Parathyroid adenoma (tissue), 2 donors: ENCODE results near the gene MCC.

ENCODE experiments used
- H2AFZ ChIP-seq: fragments of 300-600 bp; sonication (generic); one replicate; pipeline ENCODE4 v1.7.0; 2017; ENCODE audit warnings: antibody characterized with exemption, mild to moderate bottlenecking
- H3K27ac ChIP-seq: fragments of 300-600 bp; sonication (generic); one replicate; pipeline ENCODE4 v1.7.0; 2017
- H3K27me3 ChIP-seq: fragments of 300-600 bp; sonication (generic); one replicate; pipeline ENCODE4 v1.7.0; 2017; ENCODE audit warnings: low read length; ENCODE audit not compliant: control insufficient read depth, insufficient read depth
- H3K36me3 ChIP-seq: fragments of 300-600 bp; sonication (generic); one replicate; pipeline ENCODE4 v1.7.0; 2017; ENCODE audit warnings: low read length; ENCODE audit not compliant: control insufficient read depth, insufficient read depth
- H3K4me1 ChIP-seq: fragments of 300-600 bp; sonication (generic); one replicate; pipeline ENCODE4 v1.7.0; 2017; ENCODE audit warnings: control low read depth
- H3K4me2 ChIP-seq: fragments of 300-600 bp; sonication (generic); one replicate; pipeline ENCODE4 v1.7.0; 2017; ENCODE audit warnings: low read length
- H3K4me3 ChIP-seq: fragments of 300-600 bp; sonication (generic); one replicate; pipeline ENCODE4 v1.7.0; 2017; ENCODE audit warnings: low read depth, low read length
- H3K79me2 ChIP-seq: fragments of 300-600 bp; sonication (generic); one replicate; pipeline ENCODE4 v1.7.0; 2017; ENCODE audit warnings: control low read depth
- H3K9ac ChIP-seq: fragments of 300-600 bp; sonication (generic); one replicate; pipeline ENCODE4 v1.7.0; 2017; ENCODE audit warnings: mild to moderate bottlenecking
- H3K9me3 ChIP-seq: fragments of 300-600 bp; sonication (generic); one replicate; pipeline ENCODE4 v1.7.0; 2017; ENCODE audit warnings: low read length; ENCODE audit not compliant: control insufficient read depth
- TF ChIP-seq, protein P1 (sequence below): fragments of 300-600 bp; sonication (generic); IDR thresholded peaks from one replicate; pipeline ENCODE4 v1.7.0; 2017; ENCODE audit warnings: antibody characterized with exemption, mild to moderate bottlenecking
- donor health status: primary hyperparathyroidism.

Gene MCC

GRCh38 chr5:113451797-113452196 lies 36.5 kb downstream of the MCC start:
- peaks cover 3% of the 10 kb centered on the region for H3K4me1 ChIP-seq
- no peaks in the 10 kb centered on the region for H3K36me3 ChIP-seq

GRCh38 chr5:113450929-113451328 lies 37.3 kb downstream of the MCC start:
- TF ChIP-seq, protein P1, sequence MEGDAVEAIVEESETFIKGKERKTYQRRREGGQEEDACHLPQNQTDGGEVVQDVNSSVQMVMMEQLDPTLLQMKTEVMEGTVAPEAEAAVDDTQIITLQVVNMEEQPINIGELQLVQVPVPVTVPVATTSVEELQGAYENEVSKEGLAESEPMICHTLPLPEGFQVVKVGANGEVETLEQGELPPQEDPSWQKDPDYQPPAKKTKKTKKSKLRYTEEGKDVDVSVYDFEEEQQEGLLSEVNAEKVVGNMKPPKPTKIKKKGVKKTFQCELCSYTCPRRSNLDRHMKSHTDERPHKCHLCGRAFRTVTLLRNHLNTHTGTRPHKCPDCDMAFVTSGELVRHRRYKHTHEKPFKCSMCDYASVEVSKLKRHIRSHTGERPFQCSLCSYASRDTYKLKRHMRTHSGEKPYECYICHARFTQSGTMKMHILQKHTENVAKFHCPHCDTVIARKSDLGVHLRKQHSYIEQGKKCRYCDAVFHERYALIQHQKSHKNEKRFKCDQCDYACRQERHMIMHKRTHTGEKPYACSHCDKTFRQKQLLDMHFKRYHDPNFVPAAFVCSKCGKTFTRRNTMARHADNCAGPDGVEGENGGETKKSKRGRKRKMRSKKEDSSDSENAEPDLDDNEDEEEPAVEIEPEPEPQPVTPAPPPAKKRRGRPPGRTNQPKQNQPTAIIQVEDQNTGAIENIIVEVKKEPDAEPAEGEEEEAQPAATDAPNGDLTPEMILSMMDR, result no peak
- H2AFZ ChIP-seq, result no peak overlapping the region
- H3K4me1 ChIP-seq, result peaks cover 3% of the 10 kb centered on the region

More at GRCh38 chr5:113451797-113452196, 36.5 kb downstream of the MCC start:
- no peak overlapping the region for H3K4me2 ChIP-seq
- H3K27me3 ChIP-seq, result no peaks in the 10 kb centered on the region
- TF ChIP-seq, protein P1, result no peak
- no peak overlapping the region for H3K9ac ChIP-seq
- H2AFZ ChIP-seq, result no peak overlapping the region
- no peak overlapping the region for H3K27ac ChIP-seq
- H3K79me2 ChIP-seq, result no peaks in the 10 kb centered on the region
- no peak overlapping the region for H3K4me3 ChIP-seq
- no peaks in the 10 kb centered on the region for H3K9me3 ChIP-seq

GRCh38 chr5:113450462-113450861 lies 37.8 kb downstream of the MCC start:
- TF ChIP-seq, protein P1, result no peak
- Histone ChIP-seq H3K79me2 (no peaks in the 10 kb centered on the region), H3K4me2 (no peak overlapping the region), H3K9ac (no peak overlapping the region), H3K9me3 (peaks cover 2% of the 10 kb centered on the region), H2AFZ (no peak overlapping the region), H3K27ac (no peak overlapping the region), H3K4me1 (peaks cover 3% of the 10 kb centered on the region), H3K4me3 (no peak overlapping the region), H3K36me3 (no peaks in the 10 kb centered on the region), H3K27me3 (no peaks in the 10 kb centered on the region)

More at GRCh38 chr5:113450929-113451328, 37.3 kb downstream of the MCC start:
- H3K4me3 ChIP-seq, result no peak overlapping the region
- H3K36me3 ChIP-seq, result no peaks in the 10 kb centered on the region
- H3K4me2 ChIP-seq, result no peak overlapping the region
- no peak overlapping the region for H3K9ac ChIP-seq
- H3K27me3 ChIP-seq, result no peaks in the 10 kb centered on the region
- H3K27ac ChIP-seq, result no peak overlapping the region
- no peaks in the 10 kb centered on the region for H3K9me3 ChIP-seq
- no peaks in the 10 kb centered on the region for H3K79me2 ChIP-seq

DNA sequence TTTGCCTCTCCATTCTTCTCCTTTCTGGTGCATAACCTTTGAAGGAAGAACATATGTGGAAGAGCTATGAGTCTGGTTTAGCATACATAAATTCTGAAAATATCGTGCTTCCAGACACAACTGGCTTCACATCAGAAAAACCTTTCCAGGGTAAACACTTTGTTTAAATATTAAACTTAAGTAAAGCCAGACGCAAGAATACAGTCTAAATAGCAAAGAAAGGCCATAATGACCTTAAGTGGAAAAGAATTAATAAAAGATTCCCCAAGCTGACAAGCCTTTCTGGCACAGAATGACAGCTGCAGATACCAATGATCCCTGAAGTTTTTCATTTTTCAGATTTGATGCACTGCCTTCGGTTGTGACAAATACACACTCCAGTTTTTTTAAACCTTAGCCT lies 40.0 kb downstream of the MCC start:
- H2AFZ ChIP-seq, result no peak overlapping the region
- H3K27ac ChIP-seq, result no peak overlapping the region
- peaks cover 2% of the 10 kb centered on the region for H3K9me3 ChIP-seq
- H3K36me3 ChIP-seq, result no peaks in the 10 kb centered on the region
- no peak overlapping the region for H3K4me3 ChIP-seq
- H3K9ac ChIP-seq, result no peak overlapping the region
- no peaks in the 10 kb centered on the region for H3K27me3 ChIP-seq
- H3K79me2 ChIP-seq, result peaks cover 3% of the 10 kb centered on the region
- no peak overlapping the region for H3K4me2 ChIP-seq
- peaks cover 3% of the 10 kb centered on the region for H3K4me1 ChIP-seq
- TF ChIP-seq, protein P1, result no peak

- no peak overlapping the region for H2AFZ ChIP-seq
These were observed 40.7 kb downstream of the MCC start for GRCh38 chr5:113447498-113448050.

More at GRCh38 chr5:113447498-113448050, 40.7 kb downstream of the MCC start:
- no peak overlapping the region for H3K9ac ChIP-seq
- H3K4me2 ChIP-seq, result no peak overlapping the region
- peaks cover 3% of the 10 kb centered on the region for H3K79me2 ChIP-seq
- TF ChIP-seq, protein P1, result no peak
- no peak overlapping the region for H3K4me3 ChIP-seq
- no peaks in the 10 kb centered on the region for H3K27me3 ChIP-seq
- H3K27ac ChIP-seq, result no peak overlapping the region
- H3K9me3 ChIP-seq, result peaks cover 2% of the 10 kb centered on the region
- H3K36me3 ChIP-seq, result no peaks in the 10 kb centered on the region
- peaks cover 3% of the 10 kb centered on the region for H3K4me1 ChIP-seq
